NK-92 (cell line): ENCODE measurements around the gene DNAAF8.
"Not testable (repeated sequence)": the region's sequence is repeated elsewhere in the genome, so short reads cannot be mapped to it uniquely, and the experiment has no call there.

Source experiments
- DNase-seq: peaks from one replicate; lab custom pipeline; 2025; ENCODE audit not compliant: unreplicated experiment; lab: John Stamatoyannopoulos, UW

The DNAAF8 gene

DNA sequence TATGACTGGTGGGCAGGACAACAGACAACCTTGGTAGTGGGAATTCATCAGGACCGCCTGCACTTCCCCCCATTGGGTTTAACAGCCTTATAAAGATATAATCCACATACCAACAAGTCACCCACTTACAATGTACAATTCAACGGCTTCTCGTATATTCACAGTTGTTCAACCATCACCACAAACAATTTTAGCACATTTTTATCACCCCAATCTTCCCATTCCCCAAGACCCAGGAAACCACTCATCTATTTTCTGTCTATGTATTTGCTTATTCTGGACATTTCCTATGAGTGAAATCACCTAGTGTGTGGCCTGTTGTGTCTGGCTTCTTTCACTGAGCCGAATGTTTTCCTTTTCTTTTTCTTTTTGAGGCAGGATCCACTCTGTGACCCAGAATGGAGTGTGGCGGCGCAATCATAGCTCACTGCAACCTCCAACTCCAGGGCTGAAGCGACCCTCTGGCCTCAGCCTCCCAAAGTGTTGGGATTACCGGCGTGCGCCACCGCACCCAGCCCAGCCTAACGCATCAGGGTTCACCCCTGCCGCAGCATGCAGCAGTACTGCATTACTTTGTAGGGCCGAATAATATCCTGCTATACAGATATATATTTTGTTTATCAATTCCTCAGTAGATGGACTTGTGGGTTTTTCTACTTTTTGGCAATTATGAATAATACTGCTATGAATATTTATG is 11.1 kb upstream of the DNAAF8 start:
- DNase-seq: no peak

DNA sequence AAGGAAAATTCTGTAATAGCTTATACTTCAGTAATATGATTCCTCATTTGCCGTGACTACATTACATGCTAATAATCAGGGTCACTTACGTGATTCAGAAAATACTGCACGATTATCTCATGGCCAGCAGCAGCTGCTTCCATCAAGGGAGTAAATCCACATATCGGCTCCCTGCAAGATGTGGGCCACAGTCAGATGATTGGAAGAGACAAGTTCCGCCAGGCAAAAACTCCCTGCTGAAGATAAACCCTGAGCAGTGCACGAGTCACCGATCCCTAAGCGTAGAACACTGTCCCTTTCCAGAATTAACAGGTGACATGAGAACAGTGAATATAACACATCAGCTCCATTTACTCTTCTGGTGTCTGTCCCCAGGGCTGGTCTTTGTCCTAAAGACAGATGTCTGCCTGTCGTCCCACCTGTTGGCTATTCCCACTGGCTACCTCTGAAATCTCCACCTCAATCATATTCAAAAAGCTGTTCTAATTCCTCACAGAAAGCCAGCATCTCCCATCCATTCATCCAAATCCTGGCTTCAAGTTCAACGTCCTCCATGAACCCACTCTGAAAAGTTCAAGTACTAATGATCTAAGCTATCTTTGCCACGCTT is 9.6 kb upstream of the DNAAF8 start:
- no peak for DNase-seq

DNA sequence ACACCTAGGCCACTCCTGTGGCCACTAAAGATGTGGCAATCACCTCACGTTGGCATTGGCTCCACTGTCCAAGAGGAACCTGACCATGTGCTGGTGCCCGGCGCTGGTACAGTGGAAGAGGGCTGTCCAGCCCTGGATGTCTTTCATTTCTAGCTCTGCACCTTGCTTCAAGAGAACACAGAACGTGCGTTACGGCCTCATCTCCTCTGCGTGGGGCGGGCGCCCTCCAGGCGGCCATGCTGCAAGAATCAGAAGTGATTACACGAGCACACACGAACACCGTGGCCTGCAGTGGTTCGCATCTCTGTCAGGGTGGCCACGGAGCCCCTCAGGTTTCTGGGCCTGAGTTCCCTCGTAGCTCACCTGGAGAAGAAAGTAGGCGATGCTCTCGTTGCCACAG is 7.7 kb upstream of the DNAAF8 start:
- no peak for DNase-seq

DNA sequence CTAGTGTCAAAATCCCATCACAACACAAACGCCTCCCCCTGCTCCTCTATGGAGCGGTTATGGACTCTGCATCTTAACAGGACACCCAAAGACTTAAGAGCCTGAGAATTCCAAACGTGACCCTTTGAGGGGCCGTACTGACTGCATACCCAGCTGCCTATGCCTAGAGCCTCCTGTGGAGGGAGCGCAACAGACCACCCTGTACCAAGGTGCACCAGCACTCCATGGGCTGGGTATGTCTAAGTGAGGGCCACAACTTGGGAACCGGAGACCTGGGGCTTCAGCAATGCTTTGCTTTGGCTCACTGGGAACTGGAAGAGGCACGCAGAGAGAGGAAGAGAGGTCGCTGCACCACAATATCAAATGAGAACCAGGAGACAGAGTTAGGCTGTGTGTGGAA is 5.7 kb upstream of the DNAAF8 start:
- no peak for DNase-seq

- DNase-seq: no peak
These were observed 4.5 kb upstream of the DNAAF8 start for GRCh38 chr16:4729876-4730275.

GRCh38 chr16:4733211-4733742 is 1.1 kb upstream of the DNAAF8 start:
- no peak for DNase-seq

- DNase-seq: no peak
These were observed 632 bp upstream of the DNAAF8 start for GRCh38 chr16:4733747-4734062.

- DNase-seq: peak; percentile 63
These were observed 596 bp downstream of the DNAAF8 start for GRCh38 chr16:4734730-4735535.

DNA sequence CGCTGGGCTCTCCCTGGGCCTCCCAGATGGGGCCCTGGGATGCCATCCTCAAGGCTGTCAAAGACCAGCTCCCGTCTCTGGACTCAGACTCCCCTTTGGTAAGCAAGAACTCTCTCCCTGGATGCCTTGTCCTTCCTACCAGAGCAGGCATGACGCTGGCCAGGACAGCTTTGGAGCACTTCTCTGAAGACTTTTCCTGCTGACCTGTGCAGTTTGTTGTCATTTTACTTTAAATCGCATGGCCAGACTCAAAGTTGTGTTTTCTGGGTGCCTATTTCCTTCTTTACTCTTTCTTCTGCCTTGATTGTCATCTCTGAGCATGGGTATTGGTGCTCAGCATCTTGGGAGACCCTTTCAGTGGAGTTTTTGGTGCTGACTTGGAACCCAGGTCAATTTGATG is 2.2 kb downstream of the DNAAF8 start:
- no peak for DNase-seq

DNA sequence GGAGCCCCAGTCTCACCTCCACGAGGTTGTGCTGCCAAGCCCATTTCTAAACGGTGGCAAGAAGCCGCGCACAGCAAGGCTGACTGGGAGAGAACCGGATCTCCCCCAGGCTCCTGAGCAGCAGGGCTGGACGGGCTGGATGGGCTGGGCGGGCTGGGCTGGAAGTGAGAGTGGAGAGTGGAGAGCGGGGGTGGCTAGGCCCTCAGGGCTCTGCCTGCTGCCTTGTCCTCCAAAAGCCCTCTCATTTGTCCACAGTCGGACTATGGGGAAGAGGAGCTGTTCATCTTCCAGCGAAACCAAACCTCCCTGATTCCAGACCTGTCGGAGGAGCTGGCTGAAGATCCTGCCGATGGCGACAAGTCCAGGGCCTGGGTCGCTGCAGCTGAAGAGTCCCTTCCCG is 3.2 kb downstream of the DNAAF8 start:
- no peak for DNase-seq

DNA sequence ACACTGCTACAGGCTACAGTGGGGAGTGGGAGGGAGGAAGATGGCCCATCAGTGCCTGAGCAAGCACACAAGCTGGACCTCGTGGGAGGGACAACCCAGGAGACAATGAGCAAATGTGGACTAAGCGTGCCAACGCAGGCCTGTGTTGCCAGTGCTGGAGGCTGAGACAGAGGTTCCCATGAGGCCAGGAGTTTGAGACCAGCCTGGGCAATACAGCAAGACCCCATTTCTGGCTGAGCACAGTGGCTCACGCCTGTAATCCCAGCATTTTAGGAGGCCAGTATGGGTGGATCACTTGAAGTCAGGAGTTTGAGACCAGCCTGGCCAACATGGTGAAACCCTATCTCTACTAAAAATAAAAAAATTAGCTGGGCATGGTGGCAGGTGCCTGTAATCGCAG is 4.0 kb downstream of the DNAAF8 start:
- not testable (repeated sequence) for DNase-seq

DNA sequence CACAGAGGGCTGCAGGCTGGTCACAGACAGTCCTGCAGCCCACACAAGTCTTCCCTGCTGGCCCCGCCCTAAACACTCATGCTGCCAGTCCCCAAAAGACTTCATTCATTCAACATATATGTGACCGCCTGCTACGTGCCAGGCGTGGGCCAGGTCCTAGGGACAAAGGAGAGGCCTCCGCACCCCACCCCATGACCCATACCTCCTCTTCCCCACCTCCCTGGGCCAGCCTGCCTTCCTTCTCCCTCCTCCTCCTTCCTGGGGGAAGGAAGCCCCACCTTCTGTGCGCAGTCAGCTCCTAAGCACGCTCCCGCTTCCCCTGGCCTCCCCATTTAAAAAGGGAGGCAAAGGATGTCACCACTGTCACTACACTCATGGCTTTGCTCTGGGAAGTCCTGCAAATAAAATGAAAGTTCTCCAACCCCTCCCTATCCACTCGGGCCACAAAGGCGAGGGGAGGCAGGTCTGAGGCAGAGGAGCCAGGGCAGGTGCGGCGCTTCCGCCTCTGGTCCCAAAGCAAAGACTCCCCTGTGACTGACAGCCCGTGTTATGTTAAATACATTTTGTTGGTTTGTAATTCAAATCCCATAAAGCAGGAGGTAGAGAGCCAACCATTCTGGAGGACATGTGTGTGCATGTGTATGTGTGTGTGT is 9.0 kb downstream of the DNAAF8 start:
- DNase-seq: no peak

DNA sequence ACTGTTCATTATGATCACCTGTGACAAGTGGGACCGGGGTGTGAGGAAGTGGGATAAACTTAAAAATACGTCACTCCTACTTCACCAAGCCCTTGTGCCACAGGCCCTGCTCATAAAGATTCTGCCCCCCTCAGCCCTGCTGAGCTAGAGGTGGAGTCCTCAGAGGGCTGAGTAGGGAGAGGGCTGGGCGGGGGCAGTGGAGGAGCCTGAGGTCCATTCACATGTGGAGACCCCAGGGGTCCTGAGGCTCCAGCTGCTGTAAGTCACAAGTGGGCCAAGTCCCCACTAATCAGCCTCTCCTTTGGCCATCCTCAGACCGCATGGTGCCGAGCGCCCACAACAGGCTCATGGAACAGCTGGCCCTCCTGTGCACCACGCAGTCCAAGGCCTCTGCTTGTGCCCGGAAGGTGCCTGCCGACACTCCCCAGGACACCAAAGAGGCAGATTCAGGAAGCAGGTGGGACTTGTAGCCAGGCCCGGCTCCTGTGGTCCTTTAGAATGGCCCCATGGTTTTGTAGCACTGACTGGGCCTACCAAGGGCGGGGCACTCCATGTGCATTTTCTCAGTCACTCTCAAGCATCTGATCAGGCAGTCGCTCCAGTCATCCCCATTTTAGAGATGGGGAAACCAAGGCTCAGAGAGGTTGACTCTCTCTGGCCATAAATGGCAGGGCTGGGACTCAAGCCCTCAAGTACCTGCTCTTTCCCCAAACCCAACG is 10.4 kb downstream of the DNAAF8 start:
- DNase-seq: no peak

DNA sequence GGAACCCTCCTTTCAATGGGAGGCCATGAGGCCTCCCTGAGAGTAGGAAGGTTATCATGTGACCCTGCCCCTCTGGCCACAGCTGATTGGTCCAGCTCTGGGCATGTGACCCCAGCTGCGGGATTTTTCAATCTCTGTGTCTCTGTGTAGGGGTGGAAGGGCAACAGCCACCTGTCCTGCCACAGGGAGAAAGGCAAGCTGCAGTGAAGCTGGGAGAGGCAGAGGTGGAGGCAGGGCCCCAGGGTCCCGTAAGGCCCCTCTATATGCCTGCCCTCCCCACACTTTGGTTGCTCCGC is 10.9 kb downstream of the DNAAF8 start:
- no peak for DNase-seq

- DNase-seq: no peak
These were observed 11.9 kb downstream of the DNAAF8 start for GRCh38 chr16:4746215-4746614.

- DNase-seq: no peak
These were observed 12.7 kb downstream of the DNAAF8 start for GRCh38 chr16:4746991-4747574.

GRCh38 chr16:4747906-4748681 is 13.8 kb downstream of the DNAAF8 start:
- DNase-seq: no peak

- no peak for DNase-seq
These were observed 14.5 kb downstream of the DNAAF8 start for GRCh38 chr16:4748682-4749411.

DNA sequence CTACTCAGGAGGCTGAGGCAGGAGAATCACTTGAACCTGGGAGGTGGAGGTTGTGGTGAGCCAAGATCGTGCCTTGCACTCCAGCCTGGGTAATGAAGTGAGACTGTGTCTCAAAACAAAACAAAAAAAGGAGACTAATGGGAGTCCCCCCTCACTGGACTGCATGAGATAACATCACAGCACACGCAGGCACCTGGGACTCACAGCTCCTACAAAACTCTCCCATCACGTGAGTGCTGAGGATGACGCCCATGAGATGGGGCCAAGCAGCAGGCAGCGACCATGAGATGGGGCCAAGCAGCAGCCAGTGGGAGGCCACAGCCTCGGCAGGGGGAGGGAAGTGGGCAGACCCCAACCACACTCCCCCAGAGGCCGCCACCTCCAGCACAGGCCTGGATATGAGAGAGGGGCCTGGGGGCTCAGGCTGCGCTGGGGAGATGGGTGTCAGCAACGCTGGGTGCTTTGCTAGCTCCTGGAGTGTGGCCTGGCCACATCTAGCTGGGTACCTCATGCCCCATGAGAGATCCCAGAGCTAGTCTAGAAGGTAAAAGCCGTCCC is 15.4 kb downstream of the DNAAF8 start:
- DNase-seq: no peak
